SW 1271 (cell line): ENCODE results near the gene EIF5A2.
"Not testable (repeated sequence)": the region's sequence is repeated elsewhere in the genome, so short reads cannot be mapped to it uniquely, and the experiment has no call there.

Experiments used
- DNase-seq, 2 experiments: peaks; one replicate each; lab custom pipeline; 2025; lab: John Stamatoyannopoulos, UW

The EIF5A2 gene

GRCh38 chr3:170896781-170897180 is 11.7 kb downstream of the EIF5A2 start:
- no peak for DNase-seq

GRCh38 chr3:170896333-170896732 is 12.1 kb downstream of the EIF5A2 start:
- not testable (repeated sequence) for DNase-seq

GRCh38 chr3:170893895-170894294 is 14.5 kb downstream of the EIF5A2 start:
- no peak for DNase-seq

- DNase-seq: no peak
Observed at GRCh38 chr3:170889630-170890029, 18.8 kb downstream of the EIF5A2 start.

GRCh38 chr3:170889132-170889531 is 19.3 kb downstream of the EIF5A2 start:
- DNase-seq: no peak

- not testable (repeated sequence) for DNase-seq
Observed at GRCh38 chr3:170884109-170884930, 24.1 kb downstream of the EIF5A2 start.

GRCh38 chr3:170878688-170879087 is 29.7 kb downstream of the EIF5A2 start:
- DNase-seq: not testable (repeated sequence)

- not testable (repeated sequence) for DNase-seq
Observed at GRCh38 chr3:170877311-170877710, 31.1 kb downstream of the EIF5A2 start.

GRCh38 chr3:170876537-170876936 is 31.9 kb downstream of the EIF5A2 start:
- DNase-seq: no peak

- no peak for DNase-seq
Observed at GRCh38 chr3:170869645-170870593, 38.5 kb downstream of the EIF5A2 start, which contains the start of gene RPL22L1. RPL22L1 (minus strand) TSS chr3:170870195; CDS start chr3:170870167, 28 bp downstream.

GRCh38 chr3:170869239-170869590 is 39.2 kb downstream of the EIF5A2 start:
- DNase-seq: no peak

GRCh38 chr3:170868577-170869238 is 39.7 kb downstream of the EIF5A2 start:
- DNase-seq: no peak

GRCh38 chr3:170867143-170867937 is 41.1 kb downstream of the EIF5A2 start:
- no peak for DNase-seq

- no peak for DNase-seq
Observed at GRCh38 chr3:170866499-170866898, 41.9 kb downstream of the EIF5A2 start.

GRCh38 chr3:170865209-170866094 is 43.0 kb downstream of the EIF5A2 start:
- no peak for DNase-seq

- no peak for DNase-seq
Observed at GRCh38 chr3:170864525-170865208, 43.8 kb downstream of the EIF5A2 start.

- no peak for DNase-seq
Observed at GRCh38 chr3:170863816-170864215, 44.6 kb downstream of the EIF5A2 start.

- DNase-seq: no peak
Observed at GRCh38 chr3:170862618-170863374, 45.6 kb downstream of the EIF5A2 start.

- no peak for DNase-seq
Observed at GRCh38 chr3:170858599-170858998, 49.8 kb downstream of the EIF5A2 start.
